ENCODE results near the gene ISL2.

GRCh38 chr15:76381366-76381765 is 44.8 kb downstream of the ISL2 start:
- TF ChIP-seq EZH2 (IDR thresholded peaks at IDR 0.05; ENCODE audit: low read length), result no peak
- TF ChIP-seq, protein P1, sequence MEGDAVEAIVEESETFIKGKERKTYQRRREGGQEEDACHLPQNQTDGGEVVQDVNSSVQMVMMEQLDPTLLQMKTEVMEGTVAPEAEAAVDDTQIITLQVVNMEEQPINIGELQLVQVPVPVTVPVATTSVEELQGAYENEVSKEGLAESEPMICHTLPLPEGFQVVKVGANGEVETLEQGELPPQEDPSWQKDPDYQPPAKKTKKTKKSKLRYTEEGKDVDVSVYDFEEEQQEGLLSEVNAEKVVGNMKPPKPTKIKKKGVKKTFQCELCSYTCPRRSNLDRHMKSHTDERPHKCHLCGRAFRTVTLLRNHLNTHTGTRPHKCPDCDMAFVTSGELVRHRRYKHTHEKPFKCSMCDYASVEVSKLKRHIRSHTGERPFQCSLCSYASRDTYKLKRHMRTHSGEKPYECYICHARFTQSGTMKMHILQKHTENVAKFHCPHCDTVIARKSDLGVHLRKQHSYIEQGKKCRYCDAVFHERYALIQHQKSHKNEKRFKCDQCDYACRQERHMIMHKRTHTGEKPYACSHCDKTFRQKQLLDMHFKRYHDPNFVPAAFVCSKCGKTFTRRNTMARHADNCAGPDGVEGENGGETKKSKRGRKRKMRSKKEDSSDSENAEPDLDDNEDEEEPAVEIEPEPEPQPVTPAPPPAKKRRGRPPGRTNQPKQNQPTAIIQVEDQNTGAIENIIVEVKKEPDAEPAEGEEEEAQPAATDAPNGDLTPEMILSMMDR (optimal IDR thresholded peaks at IDR 0.05 in 1 of 3, IDR thresholded peaks at IDR 0.05 in 1 of 3, conservative IDR thresholded peaks at IDR 0.05 in 1 of 3; ENCODE audit: extremely low read depth in 1 of 3, insufficient read depth in 2 of 3, low read length in 3 of 3), result no peak

All from keratinocyte (primary cell).